OCI-LY3 (cell line): Measurements from ENCODE around the gene SNPH.
A peak's percentile ranks its signal among the peaks of the same experiment; 100 is the strongest.

Source experiments
- H2AFZ ChIP-seq: fragments of 200-600, 300-600 bp; shearing (Covaris generic); 2 replicates; pipeline ENCODE4 v1.6.0; 2014; ENCODE audit warnings: antibody characterized with exemption, low read depth, low read length
- H3K27ac ChIP-seq: fragments of 200-600, 300-600 bp; sonication (generic); 2 replicates; pipeline ENCODE4 v1.5.1; 2014; ENCODE audit warnings: mild to moderate bottlenecking, low read length, moderate library complexity, mixed read lengths
- H3K27me3 ChIP-seq: fragments of 200-600, 300-600 bp; sonication (generic); 2 replicates; pipeline ENCODE4 v1.6.1; 2014; ENCODE audit warnings: low read depth, low read length, mixed read lengths
- H3K36me3 ChIP-seq: fragments of 200-600, 300-600 bp; sonication (generic); replicated peaks from 2 replicates; pipeline ENCODE3; 2014; ENCODE audit warnings: low read depth, low read length, mixed read lengths
- H3K4me1 ChIP-seq: fragments of 300-600, 200-600 bp; sonication (generic); 2 replicates; pipeline ENCODE4 v1.6.1; 2014; ENCODE audit warnings: low read length, mixed read lengths
- H3K4me2 ChIP-seq: fragments of 200-600, 300-600 bp; sonication (generic); 2 replicates; pipeline ENCODE4 v1.6.1; 2014; ENCODE audit warnings: low read length, mixed read lengths
- H3K4me3 ChIP-seq: fragments of 300-600, 200-600 bp; sonication (generic); 2 replicates; pipeline ENCODE4 v1.5.1; 2014; ENCODE audit warnings: antibody characterized with exemption, mild to moderate bottlenecking, low read length, moderate library complexity
- H3K79me2 ChIP-seq: fragments of 300-600, 200-600 bp; shearing (Covaris generic); 2 replicates; pipeline ENCODE4 v1.6.1; 2014; ENCODE audit warnings: mild to moderate bottlenecking, low read length, mixed read lengths
- H3K9ac ChIP-seq: fragments of 300-600, 200-600 bp; shearing (Covaris generic); 2 replicates; pipeline ENCODE4 v1.6.0; 2014; ENCODE audit warnings: mild to moderate bottlenecking, low read length, moderate library complexity
- H3K9me3 ChIP-seq: fragments of 200-600, 300-600 bp; shearing (Covaris generic); 2 replicates; pipeline ENCODE4 v1.6.1; 2014; ENCODE audit warnings: low read length, mixed read lengths; ENCODE audit not compliant: insufficient read depth
- H4K20me1 ChIP-seq: fragments of 200-600, 300-600 bp; sonication (generic); 2 replicates; pipeline ENCODE4 v1.6.1; 2016; ENCODE audit warnings: low read length, mixed read lengths; ENCODE audit not compliant: insufficient read depth
- EZH2phosphoT487 ChIP-seq: fragments of 200-600 bp; shearing (Covaris generic); IDR thresholded peaks from 2 replicates; pipeline ENCODE4 v1.6.1; 2018; ENCODE audit warnings: antibody characterized with exemption, mixed run types, low read depth
- TF ChIP-seq, protein P1 (sequence below): fragments of 200-600, 300-600 bp; sonication (generic); IDR thresholded peaks from 2 replicates; pipeline ENCODE4 v1.5.1; 2014; ENCODE audit warnings: antibody characterized with exemption, low read length, low read depth

SNPH gene

DNA sequence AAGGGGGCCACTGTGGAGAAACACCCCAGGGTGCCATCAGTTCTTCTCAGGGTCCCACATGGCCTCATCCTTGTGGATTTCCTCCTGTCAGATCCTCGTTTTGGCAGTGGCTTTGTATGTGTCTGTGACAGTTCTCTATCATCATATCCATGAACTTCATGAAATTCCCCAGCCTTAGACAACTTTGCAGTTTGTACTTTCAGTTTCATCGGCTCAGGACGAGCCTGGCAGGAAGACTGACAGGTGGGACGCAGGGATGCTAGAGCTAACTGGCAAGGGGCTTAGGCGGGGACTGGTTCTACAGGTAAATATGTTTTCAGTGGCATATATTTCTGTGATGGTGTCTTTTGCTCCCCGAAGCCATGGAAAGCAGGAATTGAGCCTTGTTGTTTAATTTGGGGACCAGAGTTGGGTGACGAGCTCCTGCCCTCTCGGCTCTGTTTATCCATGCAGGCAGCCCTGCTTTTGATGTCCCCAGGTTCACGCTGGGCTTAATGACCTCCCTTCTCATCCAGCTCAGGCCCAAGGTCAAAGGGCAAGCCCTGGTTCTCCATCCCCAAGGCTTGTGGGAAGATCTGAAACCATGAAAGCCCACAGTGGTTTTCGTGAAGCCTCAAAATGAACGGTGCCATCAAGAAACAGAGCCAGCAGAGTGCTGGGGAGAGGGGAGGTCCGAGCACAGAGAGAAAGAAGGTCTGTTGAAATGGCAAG is 51.6 kb downstream of the SNPH start:
- H3K4me3 ChIP-seq, result peak overlapping the region; percentile 54
- H4K20me1 ChIP-seq, result no peaks in the 10 kb centered on the region
- H3K9me3 ChIP-seq, result no peaks in the 10 kb centered on the region
- no peak for TF ChIP-seq EZH2phosphoT487
- TF ChIP-seq, protein P1, sequence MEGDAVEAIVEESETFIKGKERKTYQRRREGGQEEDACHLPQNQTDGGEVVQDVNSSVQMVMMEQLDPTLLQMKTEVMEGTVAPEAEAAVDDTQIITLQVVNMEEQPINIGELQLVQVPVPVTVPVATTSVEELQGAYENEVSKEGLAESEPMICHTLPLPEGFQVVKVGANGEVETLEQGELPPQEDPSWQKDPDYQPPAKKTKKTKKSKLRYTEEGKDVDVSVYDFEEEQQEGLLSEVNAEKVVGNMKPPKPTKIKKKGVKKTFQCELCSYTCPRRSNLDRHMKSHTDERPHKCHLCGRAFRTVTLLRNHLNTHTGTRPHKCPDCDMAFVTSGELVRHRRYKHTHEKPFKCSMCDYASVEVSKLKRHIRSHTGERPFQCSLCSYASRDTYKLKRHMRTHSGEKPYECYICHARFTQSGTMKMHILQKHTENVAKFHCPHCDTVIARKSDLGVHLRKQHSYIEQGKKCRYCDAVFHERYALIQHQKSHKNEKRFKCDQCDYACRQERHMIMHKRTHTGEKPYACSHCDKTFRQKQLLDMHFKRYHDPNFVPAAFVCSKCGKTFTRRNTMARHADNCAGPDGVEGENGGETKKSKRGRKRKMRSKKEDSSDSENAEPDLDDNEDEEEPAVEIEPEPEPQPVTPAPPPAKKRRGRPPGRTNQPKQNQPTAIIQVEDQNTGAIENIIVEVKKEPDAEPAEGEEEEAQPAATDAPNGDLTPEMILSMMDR, result no peak
- peaks cover 9% of the 10 kb centered on the region for H3K4me1 ChIP-seq
- no peak overlapping the region for H3K27ac ChIP-seq
- no peak overlapping the region for H3K9ac ChIP-seq
- no peaks in the 10 kb centered on the region for H3K36me3 ChIP-seq
- no peaks in the 10 kb centered on the region for H3K79me2 ChIP-seq
- H3K27me3 ChIP-seq, result 0 out of 2 replicates have a peak, but pooled peaks cover 5% of the 10 kb centered on the region
- H3K4me2 ChIP-seq, result peak overlapping the region; percentile 73
- H2AFZ ChIP-seq, result peak overlapping the region; percentile 81

DNA sequence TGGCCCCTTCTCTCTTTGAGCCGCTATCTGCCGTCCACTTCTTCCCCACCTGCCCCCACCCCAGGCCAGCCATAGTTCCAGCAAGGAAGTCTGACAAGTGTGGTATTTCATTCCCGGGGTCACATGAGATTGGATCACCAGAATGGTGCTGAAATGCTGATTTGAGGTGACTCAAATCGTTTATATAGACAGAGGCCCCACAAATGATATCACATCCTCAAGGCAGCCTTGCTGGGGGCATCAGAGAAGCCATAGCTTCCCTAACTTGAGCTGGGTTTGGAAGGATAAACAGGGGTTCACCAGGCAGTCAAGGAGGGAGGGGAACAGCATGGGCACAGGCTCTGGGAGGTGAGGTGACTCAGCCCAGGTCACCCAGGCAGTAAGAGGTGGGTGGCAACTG is 53.0 kb downstream of the SNPH start:
- TF ChIP-seq, protein P1, result no peak
- TF ChIP-seq EZH2phosphoT487, result no peak
- Histone ChIP-seq H2AFZ (no peak overlapping the region), H4K20me1 (no peaks in the 10 kb centered on the region), H3K4me1 (peaks cover 10% of the 10 kb centered on the region), H3K4me3 (no peak overlapping the region), H3K36me3 (no peaks in the 10 kb centered on the region), H3K79me2 (no peaks in the 10 kb centered on the region), H3K27ac (no peak overlapping the region), H3K9ac (no peak overlapping the region), H3K9me3 (no peaks in the 10 kb centered on the region), H3K27me3 (0 out of 2 replicates have a peak, but pooled peaks cover 5% of the 10 kb centered on the region), H3K4me2 (no peak overlapping the region)

DNA sequence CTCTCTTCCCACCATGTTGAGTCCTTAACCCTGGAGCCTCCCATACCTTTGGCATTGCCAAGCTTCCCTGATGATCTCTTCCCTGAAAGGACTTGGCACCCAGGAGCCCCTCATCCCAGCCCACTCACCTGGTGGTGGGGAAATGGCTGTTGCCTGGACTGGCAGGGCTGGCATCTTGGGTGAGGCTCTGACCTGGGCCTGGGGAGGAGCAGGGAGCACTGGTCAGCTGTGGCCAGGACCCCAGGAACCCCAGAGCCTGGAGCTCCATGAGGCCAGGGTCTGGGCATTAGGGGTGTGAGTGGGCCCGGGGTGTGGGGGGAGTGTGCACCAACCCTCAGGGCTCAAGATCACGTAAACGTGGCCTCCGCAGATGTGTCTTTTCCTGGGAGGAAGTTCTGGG is 53.4 kb downstream of the SNPH start:
- Histone ChIP-seq H3K27me3 (0 out of 2 replicates have a peak, but pooled peaks cover 5% of the 10 kb centered on the region), H3K9ac (no peak overlapping the region), H2AFZ (no peak overlapping the region), H3K4me2 (no peak overlapping the region), H4K20me1 (no peaks in the 10 kb centered on the region), H3K4me1 (peaks cover 14% of the 10 kb centered on the region), H3K9me3 (no peaks in the 10 kb centered on the region), H3K79me2 (no peaks in the 10 kb centered on the region), H3K4me3 (no peak overlapping the region), H3K27ac (no peak overlapping the region), H3K36me3 (no peaks in the 10 kb centered on the region)
- TF ChIP-seq EZH2phosphoT487, result no peak
- TF ChIP-seq, protein P1, result no peak

DNA sequence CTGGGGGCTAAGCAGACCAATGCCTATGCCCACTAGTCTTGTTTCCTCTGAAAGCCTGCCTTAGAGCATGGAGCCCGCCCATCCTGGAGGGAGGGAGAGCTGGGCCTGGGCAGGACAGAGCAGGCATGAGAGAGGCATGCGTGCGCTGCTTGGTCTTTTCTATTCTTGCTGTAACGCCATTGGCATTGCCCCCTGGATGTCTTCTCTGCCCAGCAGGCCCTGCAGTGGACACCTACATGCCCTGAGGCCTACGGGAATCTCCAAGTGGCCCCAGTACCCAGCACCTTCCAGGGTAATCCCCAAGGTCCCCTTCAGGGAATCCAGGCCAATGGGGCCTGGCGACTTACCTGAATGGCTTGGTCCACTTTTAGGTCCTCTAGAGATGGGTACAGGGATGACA is 53.9 kb downstream of the SNPH start:
- Histone ChIP-seq H3K4me3 (no peak overlapping the region), H3K9ac (no peak overlapping the region), H3K9me3 (no peaks in the 10 kb centered on the region), H3K4me1 (peaks cover 17% of the 10 kb centered on the region), H4K20me1 (no peaks in the 10 kb centered on the region), H2AFZ (no peak overlapping the region), H3K4me2 (no peak overlapping the region), H3K79me2 (no peaks in the 10 kb centered on the region), H3K27me3 (0 out of 2 replicates have a peak, but pooled peaks cover under 1% of the 10 kb centered on the region), H3K27ac (no peak overlapping the region), H3K36me3 (no peaks in the 10 kb centered on the region)
- TF ChIP-seq EZH2phosphoT487, result no peak
- TF ChIP-seq, protein P1, result no peak
